Left ventricle myocardium inferior (tissue), 1 donor: ENCODE data around the gene IFIT2. TPM values are rescaled to one million over a fixed set of nuclear protein-coding genes. Genes with fewer than 3 reads are reported as not detected.

ENCODE experiments used
- DNase-seq: peaks from one replicate; pipeline ENCODE4 v3.0.0-alpha.2; 2020
- H3K27ac ChIP-seq: fragments of 200-600 bp; replicated peaks from 2 replicates; pipeline ENCODE4 v1.8.0; 2021
- H3K27me3 ChIP-seq: fragments of 200-600 bp; 2 replicates; pipeline ENCODE4 v1.8.0; 2021; ENCODE audit warnings: low read depth
- H3K36me3 ChIP-seq: fragments of 200-600 bp; 2 replicates; pipeline ENCODE4 v1.8.0; 2021
- H3K4me1 ChIP-seq: fragments of 200-600 bp; 2 replicates; pipeline ENCODE4 v1.8.0; 2021
- H3K4me3 ChIP-seq: fragments of 200-600 bp; 2 replicates; pipeline ENCODE4 v1.8.0; 2021; ENCODE audit warnings: mild to moderate bottlenecking, moderate library complexity
- H3K9me3 ChIP-seq: fragments of 200-600 bp; replicated peaks from 2 replicates; pipeline ENCODE4 v1.8.0; 2021
- intact Hi-C: fragments of 100-400 bp; cut with micrococcal nuclease; formaldehyde crosslinking; loops from one replicate; pipeline ENCODE4 v1.11.0; 2022
- total RNA-seq: library from RNA; stranded (reverse); fragmentation: NEBNext Ultra II Directional; extraction: Animal tissue kit (Norgen Biotek cat#: 25700); gene quantifications from one replicate; pipeline ENCODE4 v1.2.1, GENCODE V29; 2021
- TF ChIP-seq, protein P1 (sequence below): fragments of 200-600 bp; IDR thresholded peaks from 2 replicates; pipeline ENCODE4 v1.8.0; 2021; ENCODE audit warnings: antibody characterized with exemption, mild to moderate bottlenecking, borderline replicate concordance
- donor health status: DM: no; HTN: yes; CAD: no; lungs with severe emphysema.

IFIT2 gene
- total RNA-seq, 1 donor from 2014 or later: 4.5 TPM

DNA sequence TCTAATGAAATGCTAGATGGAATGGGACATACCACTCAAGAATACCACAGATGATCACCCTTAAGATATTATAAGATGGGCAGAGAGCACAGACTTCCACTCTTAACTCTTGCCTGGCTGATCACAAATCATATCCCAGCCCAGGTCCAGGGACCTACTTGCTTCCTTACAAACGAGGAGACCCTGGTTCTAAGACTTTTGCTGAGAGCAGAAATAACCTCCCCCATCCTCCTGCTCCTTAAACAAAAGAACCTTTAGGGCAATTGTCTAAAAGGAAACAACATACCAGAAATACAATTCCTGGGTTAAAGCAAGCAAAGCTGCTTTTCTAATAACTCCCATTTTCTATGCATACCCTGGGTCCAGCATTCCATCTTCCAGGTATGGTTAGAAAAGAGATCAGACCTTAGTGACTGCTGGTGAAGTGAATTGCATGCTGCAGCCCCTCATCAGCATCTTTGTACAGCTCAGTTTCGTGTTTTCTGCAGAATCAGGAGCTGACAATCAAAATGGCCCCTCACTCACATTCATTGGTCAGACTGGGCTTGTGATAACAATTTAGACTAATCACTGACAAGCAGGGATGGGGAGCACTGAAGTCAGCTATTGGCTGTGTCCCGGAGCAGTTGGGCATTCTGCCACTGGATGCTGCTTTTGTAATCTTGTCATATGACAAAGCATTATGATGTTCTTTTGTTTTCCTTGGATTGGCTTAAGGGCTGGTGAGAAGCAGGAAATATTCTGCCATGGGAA lies 40.5 kb downstream of the IFIT2 start:
- peak; percentile 44 for DNase-seq
- Histone ChIP-seq H3K36me3 (peaks cover 28% of the 10 kb centered on the region), H3K4me1 (peaks cover 45% of the 10 kb centered on the region), H3K27ac (peak overlapping the region; percentile 23), H3K27me3 (no peaks in the 10 kb centered on the region), H3K9me3 (no peaks in the 10 kb centered on the region), H3K4me3 (no peak overlapping the region)
- intact Hi-C loops: no loop called here
- TF ChIP-seq, protein P1, sequence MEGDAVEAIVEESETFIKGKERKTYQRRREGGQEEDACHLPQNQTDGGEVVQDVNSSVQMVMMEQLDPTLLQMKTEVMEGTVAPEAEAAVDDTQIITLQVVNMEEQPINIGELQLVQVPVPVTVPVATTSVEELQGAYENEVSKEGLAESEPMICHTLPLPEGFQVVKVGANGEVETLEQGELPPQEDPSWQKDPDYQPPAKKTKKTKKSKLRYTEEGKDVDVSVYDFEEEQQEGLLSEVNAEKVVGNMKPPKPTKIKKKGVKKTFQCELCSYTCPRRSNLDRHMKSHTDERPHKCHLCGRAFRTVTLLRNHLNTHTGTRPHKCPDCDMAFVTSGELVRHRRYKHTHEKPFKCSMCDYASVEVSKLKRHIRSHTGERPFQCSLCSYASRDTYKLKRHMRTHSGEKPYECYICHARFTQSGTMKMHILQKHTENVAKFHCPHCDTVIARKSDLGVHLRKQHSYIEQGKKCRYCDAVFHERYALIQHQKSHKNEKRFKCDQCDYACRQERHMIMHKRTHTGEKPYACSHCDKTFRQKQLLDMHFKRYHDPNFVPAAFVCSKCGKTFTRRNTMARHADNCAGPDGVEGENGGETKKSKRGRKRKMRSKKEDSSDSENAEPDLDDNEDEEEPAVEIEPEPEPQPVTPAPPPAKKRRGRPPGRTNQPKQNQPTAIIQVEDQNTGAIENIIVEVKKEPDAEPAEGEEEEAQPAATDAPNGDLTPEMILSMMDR: no peak

- Histone ChIP-seq H3K4me3 (no peak overlapping the region), H3K27ac (peak overlapping the region; percentile 23), H3K9me3 (no peaks in the 10 kb centered on the region), H3K36me3 (peaks cover 20% of the 10 kb centered on the region), H3K4me1 (peaks cover 49% of the 10 kb centered on the region), H3K27me3 (no peaks in the 10 kb centered on the region)
- TF ChIP-seq, protein P1: no peak
- intact Hi-C loops: no loop called here
- no peak for DNase-seq
These were observed 41.4 kb downstream of the IFIT2 start for GRCh38 chr10:89343089-89343767.

DNA sequence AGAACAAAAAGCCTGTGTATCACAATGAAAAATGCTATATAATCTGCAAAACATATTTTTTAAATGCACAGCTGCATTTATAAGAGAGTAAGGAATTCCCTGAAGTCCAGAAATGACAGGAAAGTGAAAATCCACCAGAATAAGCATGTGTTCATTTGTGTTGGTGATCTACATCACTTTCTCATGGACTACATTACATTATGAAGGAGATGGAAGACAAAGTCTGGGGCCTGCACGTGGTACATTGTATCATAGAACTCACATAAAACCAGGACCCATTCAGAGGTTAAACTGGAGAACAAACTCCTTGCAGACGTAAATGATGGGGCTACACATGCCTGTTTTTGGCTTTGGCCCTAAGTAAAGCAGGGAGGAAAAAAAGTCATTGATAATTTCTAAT lies 42.3 kb downstream of the IFIT2 start:
- H3K27ac ChIP-seq: no peak overlapping the region
- H3K36me3 ChIP-seq: peaks cover 10% of the 10 kb centered on the region
- peaks cover 54% of the 10 kb centered on the region for H3K4me1 ChIP-seq
- no peaks in the 10 kb centered on the region for H3K27me3 ChIP-seq
- no peaks in the 10 kb centered on the region for H3K9me3 ChIP-seq
- H3K4me3 ChIP-seq: no peak overlapping the region
- no peak for DNase-seq
- intact Hi-C loops: no loop called here
- TF ChIP-seq, protein P1: no peak

GRCh38 chr10:89345367-89346000 lies 43.6 kb downstream of the IFIT2 start:
- Histone ChIP-seq H3K9me3 (no peaks in the 10 kb centered on the region), H3K4me1 (peaks cover 66% of the 10 kb centered on the region), H3K27ac (no peak overlapping the region), H3K36me3 (no peaks in the 10 kb centered on the region), H3K4me3 (no peak overlapping the region), H3K27me3 (no peaks in the 10 kb centered on the region)
- TF ChIP-seq, protein P1: no peak
- no peak for DNase-seq
- intact Hi-C loops: no loop called here

GRCh38 chr10:89346405-89347254 lies 44.8 kb downstream of the IFIT2 start:
- intact Hi-C loops: no loop called here

More at GRCh38 chr10:89346405-89347254, 44.8 kb downstream of the IFIT2 start:
- Histone ChIP-seq H3K4me3 (no peak overlapping the region), H3K9me3 (no peaks in the 10 kb centered on the region), H3K4me1 (peaks cover 77% of the 10 kb centered on the region), H3K27ac (peak overlapping the region; percentile 74), H3K27me3 (no peaks in the 10 kb centered on the region), H3K36me3 (no peaks in the 10 kb centered on the region)
- TF ChIP-seq, protein P1: no peak
- DNase-seq: no peak
